Fibroblast of peridontal ligament (primary cell): ENCODE results near the gene MTRFR.

Experiments used
- DNase-seq: peaks from one replicate; pipeline ENCODE4 v3.0.0-alpha.2; 2010; ENCODE audit errors: extremely low read depth

The MTRFR gene

DNA sequence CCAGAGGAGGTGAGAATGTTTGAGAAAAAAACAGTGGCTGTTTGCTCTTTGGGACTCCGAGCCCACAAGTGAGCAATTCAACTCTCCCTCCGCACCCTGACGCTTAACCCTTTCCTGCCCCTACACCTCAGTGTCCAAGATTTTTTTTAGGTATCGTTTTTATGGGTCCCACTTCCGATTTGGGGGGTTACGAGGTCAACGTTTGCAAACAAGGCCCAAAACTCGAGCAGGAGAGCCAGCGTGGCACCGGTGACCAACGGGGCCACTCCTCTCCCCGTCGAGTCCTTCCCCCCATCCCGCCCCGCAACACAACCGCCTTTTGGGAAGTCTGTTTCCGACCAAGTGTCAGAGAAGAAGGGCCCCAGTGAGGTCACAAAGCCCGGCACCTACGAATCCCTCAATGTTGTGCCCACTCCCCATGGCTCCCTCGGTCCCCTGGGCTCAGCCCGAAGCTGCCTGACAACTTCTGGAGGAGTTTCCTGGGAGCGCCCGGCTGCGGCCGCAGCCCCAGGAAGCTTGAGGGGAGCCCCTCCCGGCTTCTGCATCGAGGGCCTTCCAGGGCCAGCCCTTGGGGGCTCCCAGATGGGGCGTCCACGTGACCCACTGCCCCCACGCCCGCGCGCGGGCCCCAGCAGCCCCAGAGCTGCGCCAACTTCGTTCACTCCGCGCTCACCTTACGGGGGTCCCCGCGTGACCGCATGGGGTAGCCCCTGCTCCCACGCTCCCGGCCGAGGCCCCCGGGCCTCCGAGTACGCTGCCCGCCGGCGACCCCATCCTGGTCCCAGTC lies 37.2 kb downstream of the MTRFR start:
- peak; percentile 33 for DNase-seq

DNA sequence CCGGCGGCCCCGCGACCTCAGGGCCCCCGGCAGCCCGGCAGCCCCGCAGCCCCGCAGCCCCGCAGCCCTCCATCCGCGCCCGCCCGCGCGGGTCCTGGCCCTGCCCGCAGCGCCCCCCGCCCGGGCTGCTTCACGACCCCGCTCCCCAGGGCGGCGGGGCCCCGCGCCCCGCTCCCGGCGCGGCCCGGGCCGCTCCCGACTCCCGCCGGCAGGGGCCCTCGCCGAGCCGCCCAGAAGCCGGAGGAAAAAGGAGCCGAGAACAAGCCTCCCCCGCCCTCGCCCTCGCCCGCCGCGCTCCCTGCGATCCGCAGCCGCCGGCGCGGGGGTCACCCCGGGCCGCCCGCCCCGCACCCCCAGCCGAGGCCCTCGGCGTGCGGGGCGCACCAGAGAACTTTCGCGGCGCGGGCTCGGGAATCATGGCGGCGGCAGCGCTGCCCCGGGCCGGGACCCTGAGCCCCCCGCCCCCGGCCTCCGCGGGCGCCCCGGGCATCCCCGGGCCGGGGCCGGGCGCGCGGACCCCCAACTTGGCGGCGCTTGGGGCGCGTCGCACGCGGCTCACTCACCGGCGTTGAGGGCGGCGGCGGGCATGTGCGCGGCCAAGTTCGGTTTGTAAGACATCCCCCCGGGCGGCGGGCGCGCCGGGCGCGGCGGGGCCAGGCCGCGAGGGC lies 37.9 kb downstream of the MTRFR start:
- DNase-seq, result peak; percentile 36

DNA sequence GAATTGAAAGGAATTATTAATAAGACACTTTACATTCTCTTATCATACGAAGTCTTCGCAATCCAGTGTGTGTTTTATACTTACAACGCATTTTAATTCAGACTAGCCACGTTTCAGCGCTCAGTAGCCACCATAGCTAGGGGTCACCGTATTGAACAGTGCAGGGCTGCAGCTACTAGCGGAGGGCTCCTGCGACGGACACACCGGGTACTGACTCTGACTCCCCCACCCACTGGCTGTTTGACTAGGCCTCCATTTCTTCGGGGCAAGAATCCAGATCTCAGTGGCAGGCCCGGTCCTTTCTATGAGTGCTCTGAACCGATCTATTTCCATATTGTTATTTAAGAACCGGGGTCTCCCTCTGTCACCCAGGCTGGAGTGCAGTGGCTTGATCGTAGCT lies 39.9 kb downstream of the MTRFR start:
- no peak for DNase-seq

DNA sequence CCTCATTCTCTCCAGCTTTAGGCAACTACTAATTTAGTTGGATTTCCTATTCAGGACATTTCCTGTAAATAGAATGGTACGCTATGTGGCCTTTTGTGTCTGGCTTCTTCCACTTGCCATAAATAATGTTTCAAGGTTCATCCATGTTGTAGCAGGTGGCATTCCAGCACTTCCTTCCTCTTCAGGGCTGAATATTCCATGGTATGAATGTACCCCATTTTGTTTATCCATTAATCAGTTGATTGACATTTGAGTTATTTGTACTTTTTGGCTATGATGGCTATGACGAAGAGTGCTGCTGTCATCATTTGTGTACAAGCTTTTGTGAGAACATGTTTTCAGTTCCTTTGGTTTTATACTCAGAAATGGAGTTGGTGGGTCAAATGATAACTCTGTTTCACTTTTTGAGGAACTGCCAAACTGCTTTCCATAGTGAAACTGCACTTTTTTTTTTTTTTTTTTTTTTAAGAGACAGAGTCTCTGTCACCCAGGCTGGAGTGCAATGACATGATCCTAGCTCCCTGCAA lies 44.9 kb downstream of the MTRFR start:
- no peak for DNase-seq

DNA sequence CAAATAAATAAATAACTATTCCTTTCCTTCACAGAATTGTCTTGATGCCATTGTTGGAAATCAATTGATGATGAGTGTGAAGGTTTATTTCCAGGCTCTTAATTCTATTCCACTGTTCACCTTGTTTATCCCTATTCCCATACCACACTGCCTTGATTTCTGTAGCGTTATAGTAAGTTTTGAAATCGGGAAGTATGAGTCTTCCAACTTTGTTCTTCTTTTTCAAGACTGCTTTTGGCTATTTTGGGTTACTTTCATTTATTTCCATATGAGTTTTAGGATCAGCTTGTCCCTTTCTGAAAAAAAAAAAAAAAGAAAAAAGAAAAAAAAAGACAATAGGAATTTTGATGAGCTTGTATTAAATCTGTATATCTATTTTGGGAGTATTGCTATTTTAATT lies 47.7 kb downstream of the MTRFR start:
- DNase-seq, result no peak

DNA sequence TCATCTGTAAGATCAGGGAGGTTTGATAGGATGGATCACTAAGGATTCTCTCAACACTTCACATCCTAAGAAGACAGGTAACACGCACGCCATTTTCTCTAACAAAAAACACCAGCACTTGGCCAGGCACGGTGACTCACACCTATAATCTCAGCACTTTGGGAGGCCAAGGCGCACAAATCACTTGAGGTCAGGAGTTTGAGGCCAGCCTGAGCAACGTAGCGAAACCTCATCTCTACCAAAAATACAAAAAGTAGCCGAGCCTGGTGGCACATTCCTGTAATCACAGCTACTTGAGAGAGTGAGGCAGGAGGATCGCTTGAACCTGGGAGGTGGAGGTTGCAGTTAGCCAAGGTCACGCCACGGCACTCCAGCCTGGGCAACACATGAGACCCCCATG lies 48.9 kb downstream of the MTRFR start:
- DNase-seq, result no peak

DNA sequence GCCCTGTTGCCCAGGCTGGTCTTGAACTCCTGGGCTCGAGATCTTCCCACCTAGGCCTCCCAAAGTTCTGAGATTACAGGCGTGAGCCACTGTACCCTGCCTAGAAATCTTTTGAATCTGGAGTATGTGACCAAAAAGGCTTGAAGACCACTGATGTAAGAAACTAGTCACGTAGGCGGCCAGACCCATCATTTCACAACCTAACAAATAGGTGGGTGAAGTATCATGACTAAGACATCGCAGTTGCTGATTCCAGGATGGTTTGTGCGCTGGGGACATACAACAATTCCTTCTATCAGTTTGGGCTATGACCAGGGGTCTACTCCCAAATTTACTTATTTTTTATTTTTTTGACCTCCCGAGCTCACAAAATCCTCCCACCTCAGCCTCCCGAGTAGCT lies 50.2 kb downstream of the MTRFR start:
- DNase-seq, result no peak

DNA sequence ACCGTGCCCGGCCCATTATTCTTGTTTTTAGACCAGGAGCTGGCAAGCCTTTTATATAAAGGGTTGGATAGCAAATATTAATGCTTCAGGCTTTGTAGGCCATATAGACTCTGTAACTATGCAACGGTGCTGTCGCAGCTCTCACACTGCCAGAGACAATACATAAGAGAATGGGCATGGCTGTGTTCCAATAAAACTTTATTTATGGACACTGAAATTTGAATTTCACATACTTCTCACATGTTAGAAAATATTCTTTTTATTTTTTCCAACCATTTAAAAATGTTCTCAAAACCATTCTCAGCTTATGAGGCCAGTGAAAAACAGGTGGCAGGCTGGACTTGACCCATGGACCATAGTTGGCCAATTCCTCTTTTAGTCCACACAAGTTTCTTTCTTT lies 51.4 kb downstream of the MTRFR start:
- DNase-seq, result no peak

DNA sequence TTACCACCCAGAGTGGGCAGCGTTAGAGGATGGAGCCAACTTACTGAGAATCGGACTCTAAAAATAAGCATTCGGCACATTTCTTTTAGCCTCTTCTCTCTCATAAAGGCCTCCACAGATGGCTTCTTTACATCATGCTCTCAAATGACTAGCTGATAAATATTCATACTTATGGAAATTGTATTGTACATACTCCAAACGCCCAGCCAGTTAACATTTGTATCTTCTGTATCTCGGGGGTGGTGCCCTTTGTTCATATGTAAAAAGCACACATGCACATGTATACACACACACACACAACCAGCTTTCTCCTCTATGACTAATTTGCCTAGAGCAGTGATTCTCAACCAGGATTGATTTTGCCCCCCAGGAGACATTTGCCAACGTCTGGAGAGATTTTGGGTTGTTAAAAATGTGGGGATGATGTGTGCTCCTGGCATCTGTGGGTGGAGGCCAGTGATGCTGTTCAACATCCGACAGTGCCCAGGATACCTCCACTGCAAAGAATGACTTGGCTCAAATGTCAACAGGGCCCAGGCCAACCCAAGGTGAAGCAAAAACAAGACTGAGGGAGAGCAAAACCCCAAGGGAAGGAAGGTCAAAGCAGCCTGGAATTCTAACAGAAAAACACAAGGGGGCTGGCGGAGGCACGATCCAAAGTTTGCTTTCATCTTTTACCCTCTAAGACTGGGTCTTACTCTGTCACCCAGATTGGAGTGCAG lies 53.6 kb downstream of the MTRFR start:
- no peak for DNase-seq

DNA sequence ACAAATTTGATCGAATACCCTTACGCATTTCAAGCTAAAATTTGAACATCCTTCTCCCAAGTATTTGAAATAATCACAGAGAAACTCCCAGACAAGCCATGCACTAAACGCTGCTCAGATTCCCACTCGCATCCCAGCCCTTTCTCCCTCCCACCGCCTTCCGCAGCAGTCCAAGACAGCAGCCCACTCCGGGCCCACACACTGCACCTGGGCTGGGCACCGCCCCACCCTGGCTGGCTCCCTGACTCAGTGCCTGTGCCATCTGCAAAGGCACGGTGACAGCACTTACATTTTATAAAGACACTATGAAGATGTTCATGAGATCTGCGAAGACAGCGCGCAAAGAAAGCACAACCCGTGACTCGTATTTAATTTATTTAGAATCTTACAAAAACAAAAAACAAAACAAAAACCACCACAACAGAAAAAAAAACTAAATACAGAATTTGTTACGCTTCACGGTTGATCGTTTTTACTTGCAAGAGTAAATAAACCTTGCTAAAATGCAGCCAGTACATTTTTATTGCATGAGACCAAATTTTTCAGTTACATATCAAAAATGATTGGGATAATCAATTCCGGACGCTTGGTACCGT lies 55.6 kb downstream of the MTRFR start:
- no peak for DNase-seq

DNA sequence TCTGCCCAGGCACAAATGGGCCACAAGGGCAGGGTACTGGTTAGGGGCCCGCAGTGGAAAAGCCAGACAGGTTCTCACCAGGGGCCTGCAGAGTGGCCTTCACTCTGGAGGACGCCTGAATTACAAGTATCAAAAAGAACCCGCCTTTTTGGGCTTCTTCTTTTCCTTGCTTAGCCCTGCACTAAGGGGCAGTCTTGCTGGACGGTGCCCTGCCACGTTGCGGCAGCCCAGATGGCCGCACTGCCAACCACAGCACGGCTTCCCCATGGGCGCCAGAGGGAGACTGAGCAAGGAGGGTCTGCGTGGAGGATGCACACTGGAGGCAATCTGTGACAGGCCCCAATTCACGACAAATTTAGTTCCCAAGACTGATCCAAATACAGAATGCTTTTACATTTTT lies 56.7 kb downstream of the MTRFR start:
- DNase-seq, result no peak

DNA sequence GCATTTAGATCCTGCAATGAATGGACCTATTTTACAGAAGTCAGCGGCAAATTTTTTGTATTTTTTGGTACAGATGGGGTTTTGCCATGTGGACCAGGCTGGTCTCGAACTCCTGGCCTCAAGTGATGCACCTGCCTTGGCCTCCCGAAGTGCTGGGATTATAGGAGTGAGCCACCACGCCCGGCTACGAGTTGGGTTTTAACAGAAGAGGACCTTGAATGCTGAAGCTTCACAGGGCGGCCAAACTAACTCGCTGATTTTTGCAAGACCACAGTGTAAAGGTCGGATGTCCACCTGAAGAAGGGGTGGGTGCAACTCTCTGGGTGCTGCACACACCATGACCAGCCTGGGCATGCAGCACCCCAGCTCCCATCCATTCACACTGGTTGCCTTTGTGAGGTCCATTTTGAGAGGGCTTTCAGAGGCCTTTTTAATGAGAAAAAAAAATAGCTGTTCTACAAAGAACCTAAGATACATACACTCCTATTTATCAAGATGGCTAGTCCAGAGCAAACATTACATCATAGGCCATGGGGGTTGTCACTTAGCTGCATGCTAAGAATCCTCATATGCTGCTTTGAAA lies 60.0 kb downstream of the MTRFR start:
- no peak for DNase-seq

DNA sequence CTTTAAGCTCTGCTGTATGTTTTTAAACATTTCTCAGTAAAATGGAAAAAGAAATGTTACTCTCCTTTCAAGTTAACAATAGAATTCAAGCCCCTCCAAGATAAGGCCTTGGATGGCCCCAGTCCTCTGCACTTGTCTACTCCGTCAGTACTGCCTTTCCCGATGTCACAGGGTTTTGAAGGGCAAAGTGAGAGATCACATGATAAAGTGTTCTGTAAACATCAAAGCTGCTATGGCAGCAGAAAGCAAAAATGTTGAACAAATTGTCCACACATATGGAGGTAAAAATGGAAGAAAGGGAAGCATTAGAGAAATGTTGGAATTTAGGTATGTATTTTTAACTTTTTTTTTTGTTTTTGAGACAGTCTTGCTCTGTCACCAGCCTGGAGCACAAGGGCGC lies 71.9 kb downstream of the MTRFR start:
- DNase-seq, result no peak

DNA sequence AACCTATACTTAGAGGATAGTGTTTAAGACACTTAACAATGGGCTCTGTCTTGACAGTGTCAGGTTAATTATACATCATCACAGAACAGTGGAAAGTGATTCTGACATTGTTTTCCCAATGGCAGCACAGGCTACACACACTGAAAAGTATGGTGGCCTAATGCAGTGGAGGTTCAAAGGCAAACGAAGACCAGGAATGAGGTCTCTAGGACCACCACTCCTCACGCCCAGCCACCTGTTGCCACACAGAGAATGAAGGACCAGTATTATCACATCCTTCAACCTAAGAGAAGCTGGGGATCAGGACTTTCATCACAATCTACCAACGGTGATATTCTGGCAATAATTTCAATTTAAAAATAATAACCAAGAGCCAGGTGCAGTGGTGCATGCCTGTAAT lies 73.0 kb downstream of the MTRFR start:
- no peak for DNase-seq
